Measurements from ENCODE around the gene TRAPPC10. TPM values are rescaled to one million over a fixed set of nuclear protein-coding genes. Genes with fewer than 3 reads are reported as not detected.

TRAPPC10 gene
- total RNA-seq, 1 experiment from 2014 or later: 32.9 TPM

DNA sequence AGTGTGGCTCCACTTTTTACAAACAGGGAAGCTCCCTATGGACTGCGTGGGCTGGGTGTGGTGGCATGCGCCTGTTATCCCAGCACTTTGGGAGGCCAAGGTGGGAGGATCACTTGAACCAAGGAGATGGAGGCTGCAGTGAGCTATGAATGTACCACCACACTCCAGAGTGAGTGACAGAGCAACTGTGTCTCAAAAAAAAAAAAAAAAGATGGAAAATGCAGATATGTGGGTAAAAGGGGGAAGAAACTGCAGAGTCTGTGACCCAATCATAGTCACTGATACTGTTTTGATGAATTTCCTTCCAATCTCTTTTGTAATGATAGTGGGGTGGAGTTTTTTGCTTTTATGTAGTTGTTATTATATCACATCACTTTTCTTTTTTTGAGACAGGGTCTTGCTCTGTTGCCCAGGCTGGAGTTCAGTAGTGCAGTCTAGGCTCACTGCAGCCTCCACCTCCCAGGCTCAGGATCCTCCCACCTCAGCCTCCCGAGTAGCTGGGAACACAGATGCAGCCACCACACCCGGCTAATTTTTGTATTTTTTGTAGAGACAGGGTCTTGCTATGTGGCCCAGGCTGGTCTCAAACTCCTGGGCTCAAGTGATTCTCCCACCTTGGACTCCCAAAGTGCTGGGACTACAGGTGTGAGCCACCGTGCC, 8.7 kb upstream of the TRAPPC10 start:
- H3K36me3 Mint-ChIP-seq (ENCODE audit: insufficient read depth in 1 of 3, low read depth in 3 of 3): no peaks in the 10 kb centered on the region
- DNase-seq: no peak

More for the DNA sequence above, 8.7 kb upstream of the TRAPPC10 start:
- no peaks in the 10 kb centered on the region for H3K9me3 Mint-ChIP-seq
- no peak overlapping the region for H3T11ph ChIP-seq (ENCODE audit: low read length)
- H2BK20ac ChIP-seq (ENCODE audit: low read depth, low read length, poor library complexity, severe bottlenecking): no peak overlapping the region
- H3K4me3 Mint-ChIP-seq: no peak overlapping the region
- H3K27ac ChIP-seq (ENCODE audit: insufficient read length, low read depth, low read length): no peak overlapping the region
- H3K27ac Mint-ChIP-seq: no peak overlapping the region
- H3K23ac ChIP-seq (ENCODE audit: insufficient read length, low read depth, low read length): no peak overlapping the region
- no peaks in the 10 kb centered on the region; the same call in 1 of the 2 replicates for H3K27me3 Mint-ChIP-seq (ENCODE audit: low read depth)
- no peaks in the 10 kb centered on the region; the same call in 1 of the 2 replicates for H3K27me3 ChIP-seq (ENCODE audit: insufficient read depth, low read length)
- H3K9me3 ChIP-seq (ENCODE audit: control insufficient read depth, low read depth, low read length): no peaks in the 10 kb centered on the region
- H3K4me1 ChIP-seq (ENCODE audit: insufficient read depth, low read length): no peaks in the 10 kb centered on the region
- H3K4me1 Mint-ChIP-seq: no peaks in the 10 kb centered on the region
- no peak overlapping the region for H3K56ac ChIP-seq (ENCODE audit: insufficient read length, low read depth, low read length)
- H3K9ac ChIP-seq (ENCODE audit: extremely low read depth, insufficient read length, low read length): no peak overlapping the region
- H4K91ac ChIP-seq (ENCODE audit: insufficient read length, low read depth, low read length): no peak overlapping the region
- H3K23me2 ChIP-seq (ENCODE audit: insufficient read length, low read depth, low read length, poor library complexity, severe bottlenecking): no peaks in the 10 kb centered on the region
- H3K4me2 ChIP-seq (ENCODE audit: insufficient read depth, insufficient read length, low read length): no peak overlapping the region
- no peak overlapping the region for H2BK5ac ChIP-seq (ENCODE audit: insufficient read length, low read length)
- no peak overlapping the region for H4K5ac ChIP-seq (ENCODE audit: insufficient read length, low read depth, low read length)
- H3K79me1 ChIP-seq (ENCODE audit: insufficient read depth, low read depth, low read length, poor library complexity, severe bottlenecking): no peaks in the 10 kb centered on the region
- H2BK12ac ChIP-seq (ENCODE audit: insufficient read length, low read depth, low read length): no peak overlapping the region
- H3K4ac ChIP-seq (ENCODE audit: low read depth, low read length): no peak overlapping the region
- no peak overlapping the region for H2AFZ ChIP-seq (ENCODE audit: low read length)
- no peaks in the 10 kb centered on the region for H4K20me1 ChIP-seq (ENCODE audit: control insufficient read depth, insufficient read depth, insufficient read length)
- no peak overlapping the region for H2AK5ac ChIP-seq (ENCODE audit: insufficient read length, low read length)
- no peak overlapping the region for H3K14ac ChIP-seq (ENCODE audit: insufficient read depth, low read length)
- no peak overlapping the region for H3K18ac ChIP-seq (ENCODE audit: insufficient read length, low read depth, low read length)
- H4K8ac ChIP-seq (replicated peaks; ENCODE audit: insufficient read length, low read depth, low read length): no peak overlapping the region
- no peak overlapping the region for H2BK120ac ChIP-seq (ENCODE audit: low read depth, low read length, poor library complexity, severe bottlenecking)
- H3K79me2 ChIP-seq (ENCODE audit: insufficient read depth, low read length): no peaks in the 10 kb centered on the region
- WGBS (ENCODE audit: extremely low coverage, insufficient read length, low lambda C conversion rate): no CpG with 5 or more reads among the region's 5 CpGs
- no peak overlapping the region for H2BK15ac ChIP-seq (ENCODE audit: low read depth, low read length)
- TF ChIP-seq, protein P1, sequence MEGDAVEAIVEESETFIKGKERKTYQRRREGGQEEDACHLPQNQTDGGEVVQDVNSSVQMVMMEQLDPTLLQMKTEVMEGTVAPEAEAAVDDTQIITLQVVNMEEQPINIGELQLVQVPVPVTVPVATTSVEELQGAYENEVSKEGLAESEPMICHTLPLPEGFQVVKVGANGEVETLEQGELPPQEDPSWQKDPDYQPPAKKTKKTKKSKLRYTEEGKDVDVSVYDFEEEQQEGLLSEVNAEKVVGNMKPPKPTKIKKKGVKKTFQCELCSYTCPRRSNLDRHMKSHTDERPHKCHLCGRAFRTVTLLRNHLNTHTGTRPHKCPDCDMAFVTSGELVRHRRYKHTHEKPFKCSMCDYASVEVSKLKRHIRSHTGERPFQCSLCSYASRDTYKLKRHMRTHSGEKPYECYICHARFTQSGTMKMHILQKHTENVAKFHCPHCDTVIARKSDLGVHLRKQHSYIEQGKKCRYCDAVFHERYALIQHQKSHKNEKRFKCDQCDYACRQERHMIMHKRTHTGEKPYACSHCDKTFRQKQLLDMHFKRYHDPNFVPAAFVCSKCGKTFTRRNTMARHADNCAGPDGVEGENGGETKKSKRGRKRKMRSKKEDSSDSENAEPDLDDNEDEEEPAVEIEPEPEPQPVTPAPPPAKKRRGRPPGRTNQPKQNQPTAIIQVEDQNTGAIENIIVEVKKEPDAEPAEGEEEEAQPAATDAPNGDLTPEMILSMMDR (conservative IDR thresholded peaks at IDR 0.05): no peak

Data from H9 (cell line).